GM12878 (cell line): ENCODE results near the gene CCDC201. TPM values are rescaled to one million over a fixed set of nuclear protein-coding genes. Genes with fewer than 3 reads are reported as not detected.

Experiments used
- CREB1 ChIP-seq: IDR thresholded peaks from 2 replicates; pipeline ENCODE4 v1.6.1; 2012; ENCODE audit warnings: low read depth, mild to moderate bottlenecking, inconsistent platforms
- GABPA ChIP-seq: IDR thresholded peaks from 2 replicates; pipeline ENCODE4 v1.6.1; 2014; ENCODE audit warnings: antibody characterized with exemption, low read depth, mild to moderate bottlenecking, inconsistent platforms
- JUND ChIP-seq: IDR thresholded peaks from 2 replicates; pipeline ENCODE4 v1.6.1; 2012; ENCODE audit warnings: low read depth, mild to moderate bottlenecking, low read length, improper control_type of control experiment, moderate library complexity
- NFIC ChIP-seq: IDR thresholded peaks from 2 replicates; pipeline ENCODE4 v1.6.1; 2012; ENCODE audit warnings: low read depth, mild to moderate bottlenecking, inconsistent platforms, low read length, moderate library complexity
- NFYA ChIP-seq: IDR thresholded peaks from 2 replicates; pipeline ENCODE4 v1.6.1; 2011; ENCODE audit warnings: low read depth, mild to moderate bottlenecking, low read length, improper control_type of control experiment, borderline replicate concordance
- RCOR1 ChIP-seq: conservative IDR thresholded peaks from 2 replicates; pipeline ENCODE4 v1.6.1; 2012; ENCODE audit warnings: low read depth, low read length, improper control_type of control experiment
- SREBF2 ChIP-seq: IDR thresholded peaks from 2 replicates; pipeline ENCODE4 v1.6.1; 2012; ENCODE audit warnings: mild to moderate bottlenecking, low read length
- ZZZ3 ChIP-seq: IDR thresholded peaks from 2 replicates; pipeline ENCODE4 v1.6.1; 2011; ENCODE audit warnings: low read depth; ENCODE audit not compliant: control insufficient read depth, insufficient read length
- polyA plus RNA-seq, 11 experiments: library from polyadenylated mRNA; depleted of rRNA in 4 of 11; unstranded in 6 of 11; stranded (reverse) in 5 of 11; fragments of >200 nt; fragmentation: Nextera tagmentation in 4 of 11; fragmentation: Illumina TruSeq in 1 of 11; extraction: Ambion mirVana in 4 of 11; extraction: Trizol in 1 of 11; gene quantifications; 1 replicate in 1 of 11; 2 replicates in 10 of 11; pipeline versions ENCODE4 v1.2.1 to v1.2.3, GENCODE V29; 2011 to 2016; ENCODE audit warnings: inconsistent platforms in 2 of 11, missing spikeins in 2 of 11, low read depth in 1 of 11
- total RNA-seq, 4 experiments: library from RNA; depleted of rRNA in 3 of 4; stranded (reverse); fragments of >200 nt in 3 of 4; fragmentation: Illumina TruSeq in 1 of 4; extraction: Trizol in 1 of 4; gene quantifications; 2 replicates each; pipeline versions ENCODE4 v1.2.1 to v1.2.3, GENCODE V29; 2013 to 2021
- TF ChIP-seq, protein P1 (sequence below): fragments of 450-650 bp; formaldehyde crosslinking; IDR thresholded peaks from 2 replicates; pipeline ENCODE4 v1.4.0; 2022; ENCODE audit warnings: mild to moderate bottlenecking, moderate library complexity
- TF ChIP-seq, protein P2 (sequence below): fragments of 450-650 bp; IDR thresholded peaks from 2 replicates; pipeline ENCODE4 v1.6.1; 2014; ENCODE audit warnings: mild to moderate bottlenecking
- TF ChIP-seq, protein P3 (sequence below): fragments of 450-650 bp; IDR thresholded peaks from 2 replicates; pipeline ENCODE4 v1.6.1; 2016; ENCODE audit warnings: mild to moderate bottlenecking, moderate library complexity, borderline replicate concordance
- TF ChIP-seq, protein P4 (sequence below): fragments of 450-650 bp; conservative IDR thresholded peaks from 2 replicates; pipeline ENCODE4 v1.6.1; 2017; ENCODE audit warnings: mild to moderate bottlenecking, moderate library complexity

The CCDC201 gene
- total and polyA plus RNA-seq, 10 of the 15 experiments (the other 5 are each of a cell fraction or from before 2014, with no cell fraction given): 0.10 TPM; not detected in 9

DNA sequence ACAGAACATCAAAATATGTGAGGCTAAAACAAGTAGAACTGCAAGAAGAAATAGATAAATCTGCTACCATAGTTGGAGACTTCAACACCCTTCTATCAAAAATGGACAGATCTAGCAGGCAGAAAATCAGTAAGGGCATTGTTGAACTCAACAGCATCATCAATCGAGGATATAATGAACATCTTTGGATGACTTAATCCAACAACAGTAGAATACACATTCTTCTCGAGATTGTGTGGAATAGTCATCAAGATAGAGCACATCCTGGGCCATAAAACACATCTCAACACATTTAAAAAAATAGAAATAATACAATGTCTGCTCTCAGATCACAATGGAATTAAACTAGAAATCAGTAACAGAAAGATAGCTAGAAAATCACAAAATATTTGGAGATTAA is 25.3 kb upstream of the CCDC201 start (continued):
- TF ChIP-seq, protein P1, sequence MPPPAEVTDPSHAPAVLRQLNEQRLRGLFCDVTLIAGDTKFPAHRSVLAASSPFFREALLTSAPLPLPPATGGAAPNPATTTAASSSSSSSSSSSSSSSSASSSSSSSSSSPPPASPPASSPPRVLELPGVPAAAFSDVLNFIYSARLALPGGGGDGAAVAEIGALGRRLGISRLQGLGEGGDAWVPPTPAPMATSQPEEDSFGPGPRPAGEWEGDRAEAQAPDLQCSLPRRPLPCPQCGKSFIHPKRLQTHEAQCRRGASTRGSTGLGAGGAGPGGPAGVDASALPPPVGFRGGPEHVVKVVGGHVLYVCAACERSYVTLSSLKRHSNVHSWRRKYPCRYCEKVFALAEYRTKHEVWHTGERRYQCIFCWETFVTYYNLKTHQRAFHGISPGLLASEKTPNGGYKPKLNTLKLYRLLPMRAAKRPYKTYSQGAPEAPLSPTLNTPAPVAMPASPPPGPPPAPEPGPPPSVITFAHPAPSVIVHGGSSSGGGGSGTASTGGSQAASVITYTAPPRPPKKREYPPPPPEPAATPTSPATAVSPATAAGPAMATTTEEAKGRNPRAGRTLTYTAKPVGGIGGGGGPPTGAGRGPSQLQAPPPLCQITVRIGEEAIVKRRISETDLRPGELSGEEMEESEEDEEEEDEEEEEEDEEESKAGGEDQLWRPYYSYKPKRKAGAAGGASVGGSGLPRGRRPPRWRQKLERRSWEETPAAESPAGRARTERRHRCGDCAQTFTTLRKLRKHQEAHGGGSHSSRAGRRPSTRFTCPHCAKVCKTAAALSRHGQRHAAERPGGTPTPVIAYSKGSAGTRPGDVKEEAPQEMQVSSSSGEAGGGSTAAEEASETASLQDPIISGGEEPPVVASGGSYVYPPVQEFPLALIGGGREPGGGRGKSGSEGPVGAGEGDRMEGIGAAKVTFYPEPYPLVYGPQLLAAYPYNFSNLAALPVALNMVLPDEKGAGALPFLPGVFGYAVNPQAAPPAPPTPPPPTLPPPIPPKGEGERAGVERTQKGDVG: no peak
- TF ChIP-seq SREBF2 (no peak), NFIC (no peak), NFYA (no peak), CREB1 (no peak), GABPA (no peak), ZZZ3 (no peak), RCOR1 (no peak), JUND (no peak)
- TF ChIP-seq, protein P2, sequence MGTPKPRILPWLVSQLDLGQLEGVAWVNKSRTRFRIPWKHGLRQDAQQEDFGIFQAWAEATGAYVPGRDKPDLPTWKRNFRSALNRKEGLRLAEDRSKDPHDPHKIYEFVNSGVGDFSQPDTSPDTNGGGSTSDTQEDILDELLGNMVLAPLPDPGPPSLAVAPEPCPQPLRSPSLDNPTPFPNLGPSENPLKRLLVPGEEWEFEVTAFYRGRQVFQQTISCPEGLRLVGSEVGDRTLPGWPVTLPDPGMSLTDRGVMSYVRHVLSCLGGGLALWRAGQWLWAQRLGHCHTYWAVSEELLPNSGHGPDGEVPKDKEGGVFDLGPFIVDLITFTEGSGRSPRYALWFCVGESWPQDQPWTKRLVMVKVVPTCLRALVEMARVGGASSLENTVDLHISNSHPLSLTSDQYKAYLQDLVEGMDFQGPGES: no peak
- TF ChIP-seq, protein P3, sequence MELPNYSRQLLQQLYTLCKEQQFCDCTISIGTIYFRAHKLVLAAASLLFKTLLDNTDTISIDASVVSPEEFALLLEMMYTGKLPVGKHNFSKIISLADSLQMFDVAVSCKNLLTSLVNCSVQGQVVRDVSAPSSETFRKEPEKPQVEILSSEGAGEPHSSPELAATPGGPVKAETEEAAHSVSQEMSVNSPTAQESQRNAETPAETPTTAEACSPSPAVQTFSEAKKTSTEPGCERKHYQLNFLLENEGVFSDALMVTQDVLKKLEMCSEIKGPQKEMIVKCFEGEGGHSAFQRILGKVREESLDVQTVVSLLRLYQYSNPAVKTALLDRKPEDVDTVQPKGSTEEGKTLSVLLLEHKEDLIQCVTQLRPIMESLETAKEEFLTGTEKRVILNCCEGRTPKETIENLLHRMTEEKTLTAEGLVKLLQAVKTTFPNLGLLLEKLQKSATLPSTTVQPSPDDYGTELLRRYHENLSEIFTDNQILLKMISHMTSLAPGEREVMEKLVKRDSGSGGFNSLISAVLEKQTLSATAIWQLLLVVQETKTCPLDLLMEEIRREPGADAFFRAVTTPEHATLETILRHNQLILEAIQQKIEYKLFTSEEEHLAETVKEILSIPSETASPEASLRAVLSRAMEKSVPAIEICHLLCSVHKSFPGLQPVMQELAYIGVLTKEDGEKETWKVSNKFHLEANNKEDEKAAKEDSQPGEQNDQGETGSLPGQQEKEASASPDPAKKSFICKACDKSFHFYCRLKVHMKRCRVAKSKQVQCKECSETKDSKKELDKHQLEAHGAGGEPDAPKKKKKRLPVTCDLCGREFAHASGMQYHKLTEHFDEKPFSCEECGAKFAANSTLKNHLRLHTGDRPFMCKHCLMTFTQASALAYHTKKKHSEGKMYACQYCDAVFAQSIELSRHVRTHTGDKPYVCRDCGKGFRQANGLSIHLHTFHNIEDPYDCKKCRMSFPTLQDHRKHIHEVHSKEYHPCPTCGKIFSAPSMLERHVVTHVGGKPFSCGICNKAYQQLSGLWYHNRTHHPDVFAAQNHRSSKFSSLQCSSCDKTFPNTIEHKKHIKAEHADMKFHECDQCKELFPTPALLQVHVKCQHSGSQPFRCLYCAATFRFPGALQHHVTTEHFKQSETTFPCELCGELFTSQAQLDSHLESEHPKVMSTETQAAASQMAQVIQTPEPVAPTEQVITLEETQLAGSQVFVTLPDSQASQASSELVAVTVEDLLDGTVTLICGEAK: no peak
- TF ChIP-seq, protein P4, sequence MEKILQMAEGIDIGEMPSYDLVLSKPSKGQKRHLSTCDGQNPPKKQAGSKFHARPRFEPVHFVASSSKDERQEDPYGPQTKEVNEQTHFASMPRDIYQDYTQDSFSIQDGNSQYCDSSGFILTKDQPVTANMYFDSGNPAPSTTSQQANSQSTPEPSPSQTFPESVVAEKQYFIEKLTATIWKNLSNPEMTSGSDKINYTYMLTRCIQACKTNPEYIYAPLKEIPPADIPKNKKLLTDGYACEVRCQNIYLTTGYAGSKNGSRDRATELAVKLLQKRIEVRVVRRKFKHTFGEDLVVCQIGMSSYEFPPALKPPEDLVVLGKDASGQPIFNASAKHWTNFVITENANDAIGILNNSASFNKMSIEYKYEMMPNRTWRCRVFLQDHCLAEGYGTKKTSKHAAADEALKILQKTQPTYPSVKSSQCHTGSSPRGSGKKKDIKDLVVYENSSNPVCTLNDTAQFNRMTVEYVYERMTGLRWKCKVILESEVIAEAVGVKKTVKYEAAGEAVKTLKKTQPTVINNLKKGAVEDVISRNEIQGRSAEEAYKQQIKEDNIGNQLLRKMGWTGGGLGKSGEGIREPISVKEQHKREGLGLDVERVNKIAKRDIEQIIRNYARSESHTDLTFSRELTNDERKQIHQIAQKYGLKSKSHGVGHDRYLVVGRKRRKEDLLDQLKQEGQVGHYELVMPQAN: no peak
